ENCODE data around the gene GJA8.
A peak's percentile ranks its signal among the peaks of the same experiment; 100 is the strongest.
"Not testable (repeated sequence)": the region's sequence is repeated elsewhere in the genome, so short reads cannot be mapped to it uniquely, and the experiment has no call there.

The GJA8 gene

DNA sequence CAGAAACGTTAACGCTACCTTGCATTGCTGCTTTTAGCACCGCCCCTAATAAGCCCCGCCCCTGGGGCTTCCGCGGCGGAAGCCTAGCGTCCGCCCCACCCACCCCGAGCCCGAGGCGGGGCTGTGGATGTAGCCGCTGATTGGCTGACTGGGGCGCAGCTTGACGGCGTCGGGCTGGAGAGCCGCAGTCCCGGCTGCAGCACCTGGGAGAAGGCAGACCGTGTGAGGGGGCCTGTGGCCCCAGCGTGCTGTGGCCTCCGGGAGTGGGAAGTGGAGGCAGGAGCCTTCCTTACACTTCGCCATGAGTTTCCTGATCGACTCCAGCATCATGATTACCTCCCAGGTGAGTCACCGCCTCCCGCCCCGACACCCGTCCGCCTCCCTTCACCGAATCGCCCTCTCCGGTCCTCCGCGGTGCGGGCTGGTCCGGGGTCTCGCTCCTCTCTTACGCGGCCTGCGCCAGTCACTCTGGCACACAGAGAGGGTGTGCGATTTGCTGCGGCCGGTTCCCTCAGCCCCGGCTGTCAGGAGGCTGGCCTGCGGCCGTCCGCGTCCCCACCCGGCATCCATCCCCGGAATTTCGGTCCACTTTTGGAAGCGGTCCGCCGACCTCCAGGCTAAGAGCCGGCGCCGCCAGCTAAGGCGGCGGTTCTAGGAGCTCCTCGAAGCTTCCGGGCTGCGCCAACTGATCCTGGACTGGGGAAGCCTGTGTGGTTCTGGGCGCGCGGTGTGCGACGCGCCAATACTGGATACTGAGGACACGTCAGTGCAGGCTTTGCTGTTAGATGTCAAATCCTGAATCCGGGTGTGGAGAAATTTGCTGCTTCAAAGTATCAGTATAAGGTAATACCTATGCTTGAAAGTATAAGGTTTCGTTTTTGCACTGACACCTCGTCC is 25.9 kb downstream of the GJA8 start, which contains the start of gene GPR89B:
TSS of gene GPR89B (plus strand) at position 185 of the 897 bp plus-strand sequence. CDS start at position 302, 117 bp downstream.
- DNase-seq, result peak; percentile 88

DNA sequence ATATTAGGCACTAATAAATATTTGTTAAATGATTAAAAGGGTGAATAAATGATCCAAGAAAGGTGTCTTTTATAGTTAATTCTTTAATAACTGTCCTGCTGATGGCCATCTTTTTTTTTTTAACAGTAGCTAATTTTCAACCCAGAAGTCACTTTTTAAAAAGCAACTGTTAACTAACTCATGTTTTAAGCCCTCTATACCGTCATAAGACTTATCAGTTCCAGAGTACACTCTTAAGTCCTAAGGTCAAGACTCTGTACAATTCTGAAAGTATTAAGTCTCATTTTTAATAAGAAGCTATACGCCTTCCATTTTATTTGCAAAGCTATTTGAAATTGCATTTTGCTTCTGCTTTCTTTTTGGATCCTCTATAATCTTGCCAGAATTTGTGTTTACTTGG is 28.5 kb downstream of the GJA8 start:
- not testable (repeated sequence) for DNase-seq

DNA sequence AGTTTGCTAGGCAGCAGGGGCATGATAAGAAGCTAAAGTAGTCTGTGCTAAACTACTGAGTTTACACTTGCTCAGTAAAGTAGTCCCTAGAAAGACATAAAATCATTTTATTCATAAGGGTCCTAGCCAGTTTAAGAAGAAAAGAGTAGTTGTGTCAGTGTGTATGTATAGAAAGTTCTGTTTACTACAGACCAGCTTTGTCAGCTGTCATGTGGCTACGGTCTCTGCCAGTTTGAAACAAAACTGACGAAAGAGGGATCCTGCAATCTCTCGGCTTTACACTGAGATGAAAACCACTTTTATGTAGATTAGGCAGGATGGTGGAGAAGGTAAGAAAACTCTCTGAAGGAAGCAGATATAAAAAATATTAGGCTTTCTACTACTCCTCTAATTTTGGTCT is 32.7 kb downstream of the GJA8 start:
- DNase-seq, result not testable (repeated sequence)

DNA sequence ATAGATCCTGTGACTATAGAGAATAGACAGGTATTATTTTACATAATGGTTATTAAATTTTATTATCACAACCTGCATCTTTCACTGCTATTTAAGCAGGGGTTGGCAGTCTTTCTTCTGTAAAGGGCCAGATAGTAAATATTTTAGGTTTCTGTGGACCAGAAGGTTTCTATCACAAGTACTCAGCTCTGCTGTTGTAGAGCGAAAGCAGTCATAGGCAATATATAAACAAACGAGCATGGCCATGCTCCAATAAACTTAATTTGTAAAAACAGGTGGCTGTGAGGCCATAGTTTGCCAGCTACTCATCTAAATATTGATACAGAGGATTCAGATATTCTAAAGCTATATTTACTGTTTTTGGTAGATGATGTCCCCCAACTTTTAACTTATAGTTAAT is 37.9 kb downstream of the GJA8 start:
- DNase-seq, result not testable (repeated sequence)

DNA sequence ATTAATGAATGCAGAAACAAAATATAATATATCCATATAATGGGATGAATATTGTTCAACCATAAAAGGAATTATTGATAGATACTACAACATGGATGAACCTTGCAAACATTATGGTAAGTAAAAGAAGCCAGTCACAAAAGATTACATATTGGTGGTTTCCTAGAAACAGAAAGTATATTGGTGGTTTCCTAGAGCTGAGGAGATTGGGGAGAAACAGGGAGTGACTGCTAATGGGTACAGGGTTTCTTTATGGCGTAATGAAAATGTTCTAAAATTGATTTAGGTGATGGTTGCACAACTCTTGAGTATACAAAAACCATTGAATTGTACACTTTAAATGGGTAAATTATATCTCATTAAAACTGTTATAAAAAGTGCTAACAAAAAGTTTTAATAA is 40.0 kb downstream of the GJA8 start:
- DNase-seq, result not testable (repeated sequence)

DNA sequence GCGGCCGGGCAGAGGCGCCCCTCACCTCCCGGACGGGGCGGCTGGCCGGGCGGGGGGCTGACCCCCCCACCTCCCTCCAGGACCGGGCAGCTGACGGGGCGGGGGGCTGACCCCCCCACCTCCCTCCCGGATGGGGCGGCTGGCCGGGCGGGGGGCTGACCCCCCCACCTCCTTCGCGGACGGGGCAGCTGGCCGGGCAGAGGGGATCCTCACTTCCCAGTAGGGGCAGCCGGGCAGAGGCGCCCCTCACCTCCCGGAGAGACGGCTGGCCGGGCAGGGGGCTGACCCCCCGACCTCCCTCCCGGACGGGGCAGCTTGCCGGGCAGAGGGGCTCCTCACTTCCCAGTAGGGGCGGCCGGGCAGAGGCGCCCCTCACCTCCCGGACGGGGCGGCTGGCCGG is 46.9 kb downstream of the GJA8 start:
- not testable (repeated sequence) for DNase-seq
